Panc1 (cell line): ENCODE results near the gene ETHE1. TPM values are rescaled to one million over a fixed set of nuclear protein-coding genes. Genes with fewer than 3 reads are reported as not detected.

Source experiments
- ATAC-seq: fragments of 200-7000 bp; cut with Tn5 transposase; 2 replicates; pipeline ENCODE4 v1.9.1; 2020; ENCODE audit warnings: mild to moderate bottlenecking, moderate library complexity
- BruUV-seq: library from RNA; stranded (reverse); fragments of 400-500 nt; replicated peaks from 2 replicates; lab custom pipeline; 2021; lab: Mats Ljungman, UMichigan
- CTCF ChIA-PET: fragments of 300-600 bp; sonication (Branson Sonifier 250); formaldehyde crosslinking; loops from one replicate; lab custom pipeline; 2022; ENCODE audit warnings: antibody characterized with exemption; lab: Charles Lee
- POLR2A ChIA-PET: fragments of 300-600 bp; sonication (Branson Sonifier 250); formaldehyde crosslinking; loops from one replicate; lab custom pipeline; 2022; ENCODE audit warnings: antibody characterized with exemption; lab: Charles Lee
- DNase-seq: peaks from one replicate; pipeline ENCODE4 v3.0.0-alpha.2; 2010; ENCODE audit warnings: low read depth, low spot score
- H3K27ac ChIP-seq: 2 replicates; pipeline ENCODE4 v1.5.1; 2011; ENCODE audit warnings: mild to moderate bottlenecking, low read length, inconsistent platforms
- H3K27me3 ChIP-seq: fragments of 200-500 bp; sonication (Bioruptor generic); 2 replicates; pipeline ENCODE4 v1.6.0; 2014; ENCODE audit warnings: low read length, inconsistent platforms; ENCODE audit not compliant: control insufficient read depth, insufficient read depth
- H3K36me3 ChIP-seq: fragments of 200-500 bp; sonication (Bioruptor generic); 2 replicates; pipeline ENCODE4 v1.5.1; 2014; ENCODE audit warnings: inconsistent platforms, mild to moderate bottlenecking, low read length, moderate library complexity; ENCODE audit not compliant: control insufficient read depth, insufficient read depth
- H3K4me1 ChIP-seq: 2 replicates; pipeline ENCODE4 v1.5.1; 2011; ENCODE audit warnings: inconsistent platforms, mild to moderate bottlenecking, low read length, moderate library complexity; ENCODE audit not compliant: control insufficient read depth, insufficient read depth
- H3K4me3 ChIP-seq, 2 experiments: 2 replicates each; pipeline ENCODE4 v1.5.1; 2011 to 2012; ENCODE audit warnings: low read depth in 2 of 2, low read length in 2 of 2, mild to moderate bottlenecking in 2 of 2, inconsistent platforms in 1 of 2, moderate library complexity in 1 of 2
- H3K9me3 ChIP-seq: fragments of 200-500 bp; sonication (Bioruptor generic); 2 replicates; pipeline ENCODE4 v1.5.1; 2014; ENCODE audit warnings: low read depth, mild to moderate bottlenecking, inconsistent platforms, low read length, moderate library complexity; ENCODE audit not compliant: control insufficient read depth, insufficient read depth
- CTCF ChIP-seq: fragments of 450-650 bp; IDR thresholded peaks from 2 replicates; pipeline ENCODE4 v1.5.1; 2017; ENCODE audit warnings: mild to moderate bottlenecking
- POLR2AphosphoS5 ChIP-seq: IDR thresholded peaks from 2 replicates; pipeline ENCODE4 v1.6.1; 2012; ENCODE audit warnings: mild to moderate bottlenecking, low read depth, low read length, moderate library complexity
- REST ChIP-seq, 2 experiments: IDR thresholded peaks; 2 replicates each; pipeline ENCODE4 v1.6.1; 2011 to 2012; ENCODE audit warnings: low read depth in 2 of 2, control low read depth in 1 of 2, low read length in 1 of 2, mild to moderate bottlenecking in 1 of 2, moderate library complexity in 1 of 2; ENCODE audit not compliant: insufficient read depth in 1 of 2
- SIN3A ChIP-seq: IDR thresholded peaks from 2 replicates; pipeline ENCODE4 v1.6.1; 2012; ENCODE audit warnings: low read depth, mild to moderate bottlenecking, low read length, moderate library complexity, borderline replicate concordance; ENCODE audit not compliant: insufficient read depth
- TCF7L2 ChIP-seq: IDR thresholded peaks from 2 replicates; pipeline ENCODE4 v1.6.1; 2011; ENCODE audit warnings: mild to moderate bottlenecking, low read depth, low read length, inconsistent platforms
- in situ Hi-C: cut with HindIII; loops from 2 replicates; pipeline ENCODE4 v1.10.0; 2016; ENCODE audit warnings: low sequenced_read_pairs, low pct_unique_long_range_greater_than_20kb
- intact Hi-C: fragments of 100-400 bp; cut with micrococcal nuclease; formaldehyde crosslinking; loops from one replicate; pipeline ENCODE4 v1.10.0; 2022; ENCODE audit not compliant: unreplicated experiment
- total RNA-seq: library from RNA; stranded (reverse); gene quantifications from one replicate; pipeline ENCODE4 v1.2.1, GENCODE V29; 2021; ENCODE audit not compliant: unreplicated experiment

The ETHE1 gene
- total RNA-seq, 1 experiment from 2014 or later = 15.6 TPM

GRCh38 chr19:43534305-43534815, 7.4 kb upstream of the ETHE1 start:
- H3K27me3 ChIP-seq = no peaks in the 10 kb centered on the region
- no peaks in the 10 kb centered on the region for H3K36me3 ChIP-seq
- intact Hi-C loops (no loop called here), in situ Hi-C loops (no loop called here)
- TF ChIP-seq SIN3A (no peak), REST (IDR thresholded peaks at IDR 0.05; ENCODE audit: insufficient read depth in 1 of 2, low read depth in 2 of 2, low read length in 1 of 2) (no peak), POLR2AphosphoS5 (no peak), TCF7L2 (no peak), CTCF (no peak)
- H3K27ac ChIP-seq = peak overlapping the region; percentile 31; the same call in 1 of the 2 replicates
- ATAC-seq (no peak; the same call in 1 of the 2 replicates), DNase-seq (no peak)
- no peaks in the 10 kb centered on the region for H3K9me3 ChIP-seq
- H3K4me1 ChIP-seq = no peaks in the 10 kb centered on the region
- CTCF ChIA-PET = no interaction called here
- H3K4me3 ChIP-seq = peak overlapping the region; percentile 65 to 89
- POLR2A ChIA-PET = no interaction called here
- no TSS peak for BruUV-seq

GRCh38 chr19:43533546-43534304, 6.7 kb upstream of the ETHE1 start:
- BruUV-seq = no TSS peak
- H3K27me3 ChIP-seq = no peaks in the 10 kb centered on the region
- peak overlapping the region; percentile 65 to 89 for H3K4me3 ChIP-seq
- H3K36me3 ChIP-seq = no peaks in the 10 kb centered on the region
- ATAC-seq (peak; percentile 90), DNase-seq (peak; percentile 75)
- H3K27ac ChIP-seq = peak overlapping the region; percentile 72
- ChIA-PET POLR2A (no interaction called here), CTCF (interaction anchor here (1.0 kb wide), 1 partner anchor 87 kb away, joined by 3 read pairs; no protein-coding TSS in a partner anchor)
- no peaks in the 10 kb centered on the region for H3K4me1 ChIP-seq
- in situ Hi-C loops = no loop called here
- H3K9me3 ChIP-seq = no peaks in the 10 kb centered on the region
- TF ChIP-seq SIN3A (0 out of 2 replicates have a peak, but pooled peaks have one; percentile 21), REST (IDR thresholded peaks at IDR 0.05; ENCODE audit: insufficient read depth in 1 of 2, low read depth in 2 of 2, low read length in 1 of 2) (no peak)
- intact Hi-C loops = no loop called here
